ENCODE results near the gene ZC3H13.

The ZC3H13 gene

GRCh38 chr13:46050771-46051170 is 1.8 kb downstream of the ZC3H13 start:
- H3K4me3 ChIP-seq (ENCODE audit: low read depth, low read length): no peak overlapping the region
- TF ChIP-seq, protein P1, sequence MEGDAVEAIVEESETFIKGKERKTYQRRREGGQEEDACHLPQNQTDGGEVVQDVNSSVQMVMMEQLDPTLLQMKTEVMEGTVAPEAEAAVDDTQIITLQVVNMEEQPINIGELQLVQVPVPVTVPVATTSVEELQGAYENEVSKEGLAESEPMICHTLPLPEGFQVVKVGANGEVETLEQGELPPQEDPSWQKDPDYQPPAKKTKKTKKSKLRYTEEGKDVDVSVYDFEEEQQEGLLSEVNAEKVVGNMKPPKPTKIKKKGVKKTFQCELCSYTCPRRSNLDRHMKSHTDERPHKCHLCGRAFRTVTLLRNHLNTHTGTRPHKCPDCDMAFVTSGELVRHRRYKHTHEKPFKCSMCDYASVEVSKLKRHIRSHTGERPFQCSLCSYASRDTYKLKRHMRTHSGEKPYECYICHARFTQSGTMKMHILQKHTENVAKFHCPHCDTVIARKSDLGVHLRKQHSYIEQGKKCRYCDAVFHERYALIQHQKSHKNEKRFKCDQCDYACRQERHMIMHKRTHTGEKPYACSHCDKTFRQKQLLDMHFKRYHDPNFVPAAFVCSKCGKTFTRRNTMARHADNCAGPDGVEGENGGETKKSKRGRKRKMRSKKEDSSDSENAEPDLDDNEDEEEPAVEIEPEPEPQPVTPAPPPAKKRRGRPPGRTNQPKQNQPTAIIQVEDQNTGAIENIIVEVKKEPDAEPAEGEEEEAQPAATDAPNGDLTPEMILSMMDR (IDR thresholded peaks at IDR 0.05; ENCODE audit: borderline replicate concordance, insufficient read depth, low read depth, low read length): no peak

DNA sequence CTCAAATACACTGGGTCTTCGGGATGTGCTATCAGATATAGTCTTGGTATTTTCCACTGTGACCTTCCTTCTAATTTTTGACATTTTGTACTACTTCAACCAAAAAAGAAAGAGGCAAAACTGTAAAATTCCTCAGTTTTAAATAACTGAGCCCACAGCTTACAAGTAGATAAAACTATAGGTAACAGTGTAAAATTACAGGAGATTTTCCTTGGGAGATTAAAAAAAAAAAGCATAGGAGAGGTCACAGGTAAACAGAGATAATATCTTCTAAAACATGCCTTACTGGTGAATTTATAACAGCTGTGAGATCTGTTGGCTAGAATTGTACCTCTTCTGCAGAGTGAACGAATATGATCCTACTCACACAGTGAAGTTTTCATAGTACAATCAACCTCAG is 7.1 kb downstream of the ZC3H13 start:
- TF ChIP-seq, protein P1 (IDR thresholded peaks at IDR 0.05; ENCODE audit: borderline replicate concordance, insufficient read depth, low read depth, low read length): no peak
- H3K4me3 ChIP-seq (ENCODE audit: low read depth, low read length): no peak overlapping the region

- H3K4me3 ChIP-seq (ENCODE audit: low read depth, low read length): no peak overlapping the region
- TF ChIP-seq, protein P1 (IDR thresholded peaks at IDR 0.05; ENCODE audit: borderline replicate concordance, insufficient read depth, low read depth, low read length): no peak
These were observed 8.9 kb downstream of the ZC3H13 start for GRCh38 chr13:46043647-46044046.

DNA sequence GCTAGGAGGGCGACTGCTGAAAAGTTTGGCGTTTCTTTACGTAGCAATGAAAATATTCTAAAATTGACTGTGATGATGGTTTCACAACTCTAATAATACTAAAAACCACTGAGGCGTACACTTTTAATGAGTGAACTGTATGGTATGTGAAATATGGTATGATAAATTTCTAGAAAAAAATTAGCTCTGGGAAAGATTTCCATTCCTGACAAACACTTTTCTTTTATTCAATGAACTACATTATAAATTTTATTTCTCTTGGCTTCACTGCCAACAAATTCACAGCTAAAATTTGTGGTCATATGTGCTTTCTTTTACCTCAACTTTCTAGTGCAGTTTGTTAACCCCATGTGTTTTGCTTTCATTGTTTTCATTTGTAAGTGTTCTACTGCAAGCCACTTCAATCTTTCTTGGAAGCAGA is 11.1 kb downstream of the ZC3H13 start:
- no peak overlapping the region for H3K4me3 ChIP-seq (ENCODE audit: low read depth, low read length)
- TF ChIP-seq, protein P1 (IDR thresholded peaks at IDR 0.05; ENCODE audit: borderline replicate concordance, insufficient read depth, low read depth, low read length): no peak

DNA sequence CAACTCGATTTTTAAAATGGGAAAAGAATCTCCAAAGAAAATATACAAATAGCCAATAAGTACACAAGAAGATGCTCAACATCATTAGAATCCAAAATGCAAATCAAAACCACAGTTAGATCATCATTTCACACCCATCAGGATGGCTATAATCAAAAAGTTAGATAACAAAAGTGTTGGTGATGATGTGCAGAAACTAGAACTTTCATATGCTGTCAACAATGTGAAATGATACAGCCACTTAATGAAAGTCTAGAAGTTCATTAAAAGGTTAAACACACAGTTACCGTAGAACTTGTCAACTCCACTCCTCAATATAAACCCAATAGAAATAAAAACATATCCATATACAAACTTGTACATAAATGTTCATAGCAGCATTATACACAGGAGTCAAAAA is 11.8 kb downstream of the ZC3H13 start:
- TF ChIP-seq, protein P1 (IDR thresholded peaks at IDR 0.05; ENCODE audit: borderline replicate concordance, insufficient read depth, low read depth, low read length): no peak
- no peak overlapping the region for H3K4me3 ChIP-seq (ENCODE audit: low read depth, low read length)

GRCh38 chr13:46039411-46040182 is 12.9 kb downstream of the ZC3H13 start:
- TF ChIP-seq, protein P1 (IDR thresholded peaks at IDR 0.05; ENCODE audit: borderline replicate concordance, insufficient read depth, low read depth, low read length): no peak
- no peak overlapping the region for H3K4me3 ChIP-seq (ENCODE audit: low read depth, low read length)

GRCh38 chr13:46038296-46038695 is 14.2 kb downstream of the ZC3H13 start:
- TF ChIP-seq, protein P1 (IDR thresholded peaks at IDR 0.05; ENCODE audit: borderline replicate concordance, insufficient read depth, low read depth, low read length): no peak
- H3K4me3 ChIP-seq (ENCODE audit: low read depth, low read length): no peak overlapping the region

All from GM12875 (cell line).